ENCODE data around the gene DYNLT5.
"Not testable (repeated sequence)": the region's sequence is repeated elsewhere in the genome, so short reads cannot be mapped to it uniquely, and the experiment has no call there.

DYNLT5 gene

GRCh38 chr1:66778969-66779368 is 26.7 kb downstream of the DYNLT5 start:
- Histone ChIP-seq H3K4me1 (ENCODE audit: control insufficient read depth, insufficient read depth, low read length) (peaks cover 10% of the 10 kb centered on the region), H3K4me3 (ENCODE audit: low read depth, low read length) (no peak overlapping the region), H3K27ac (ENCODE audit: extremely low read depth, low read depth, low read length) (no peak overlapping the region), H3K9me3 (ENCODE audit: control insufficient read depth, insufficient read depth, low read depth, low read length) (no peaks in the 10 kb centered on the region), H3K36me3 (ENCODE audit: control insufficient read depth in 2 of 2, insufficient read depth in 1 of 2, low read length in 2 of 2) (no peaks in the 10 kb centered on the region)
- TF ChIP-seq GLI2 (tag by site-specific recombination; IDR thresholded peaks at IDR 0.05; ENCODE audit: borderline replicate concordance, low read depth) (no peak), ZNF223 (tag by site-specific recombination; IDR thresholded peaks at IDR 0.05) (no peak), FEZF1 (tag by site-specific recombination; IDR thresholded peaks at IDR 0.05) (no peak), ZNF112 (tag by site-specific recombination; IDR thresholded peaks at IDR 0.05) (no peak), ZNF776 (tag by site-specific recombination; IDR thresholded peaks at IDR 0.05; ENCODE audit: borderline replicate concordance) (no peak), ZNF221 (tag by site-specific recombination; IDR thresholded peaks at IDR 0.05; ENCODE audit: borderline replicate concordance) (no peak), ZNF157 (tag by site-specific recombination; IDR thresholded peaks at IDR 0.05) (no peak), HOXC10 (CRISPR knock-in tag; IDR thresholded peaks at IDR 0.05) (no peak), KLF7 (tag by site-specific recombination; IDR thresholded peaks at IDR 0.05; ENCODE audit: borderline replicate concordance) (no peak), ZNF391 (tag by site-specific recombination; IDR thresholded peaks at IDR 0.05; ENCODE audit: borderline replicate concordance, low read depth) (no peak), GLI4 (tag by site-specific recombination; IDR thresholded peaks at IDR 0.05) (no peak), PRDM1 (tag by site-specific recombination; IDR thresholded peaks at IDR 0.05) (no peak), ZNF426 (tag by site-specific recombination; IDR thresholded peaks at IDR 0.05) (no peak)
- ChIA-PET CTCF (interaction anchor here (0.7 kb wide), 1 partner anchor 227 kb away, joined by 4 read pairs; no protein-coding TSS in a partner anchor), POLR2A (no interaction called here)

DNA sequence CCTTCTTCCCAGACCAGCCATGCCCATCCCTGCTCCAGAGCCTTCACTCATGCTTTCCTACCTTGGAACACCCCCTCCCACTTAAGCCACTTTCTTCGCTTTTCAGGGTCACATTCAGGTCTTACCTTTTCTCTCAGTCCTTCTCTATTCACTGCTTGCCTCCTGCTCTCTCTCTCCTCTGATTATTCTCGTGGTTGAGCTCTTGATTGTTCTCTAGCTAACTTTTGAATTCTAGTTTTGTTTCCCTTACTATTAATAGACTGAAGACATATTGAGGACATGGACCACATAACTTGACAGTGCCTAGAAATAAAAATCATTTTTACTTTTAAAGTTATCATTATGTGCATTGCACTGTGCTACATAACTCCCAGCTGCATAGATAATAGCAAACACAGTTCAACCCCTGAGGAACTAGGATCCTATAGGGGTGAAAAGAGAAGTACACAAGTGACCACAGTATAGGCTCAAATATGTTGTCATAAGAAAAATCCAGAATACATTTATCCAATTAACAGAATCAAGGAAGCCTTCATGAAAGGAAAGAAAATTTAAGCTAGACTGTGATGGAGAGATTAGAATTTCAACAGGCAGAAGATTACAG is 27.3 kb downstream of the DYNLT5 start:
- ChIA-PET CTCF (interaction anchor here (0.6 to 1.1 kb wide), 4 partner anchors 14 to 369 kb away, joined by 3 to 4 read pairs (median 3); no protein-coding TSS in a partner anchor), POLR2A (no interaction called here)
- H3K4me1 ChIP-seq (ENCODE audit: control insufficient read depth, insufficient read depth, low read length), result peaks cover 10% of the 10 kb centered on the region
- TF ChIP-seq, protein P1, sequence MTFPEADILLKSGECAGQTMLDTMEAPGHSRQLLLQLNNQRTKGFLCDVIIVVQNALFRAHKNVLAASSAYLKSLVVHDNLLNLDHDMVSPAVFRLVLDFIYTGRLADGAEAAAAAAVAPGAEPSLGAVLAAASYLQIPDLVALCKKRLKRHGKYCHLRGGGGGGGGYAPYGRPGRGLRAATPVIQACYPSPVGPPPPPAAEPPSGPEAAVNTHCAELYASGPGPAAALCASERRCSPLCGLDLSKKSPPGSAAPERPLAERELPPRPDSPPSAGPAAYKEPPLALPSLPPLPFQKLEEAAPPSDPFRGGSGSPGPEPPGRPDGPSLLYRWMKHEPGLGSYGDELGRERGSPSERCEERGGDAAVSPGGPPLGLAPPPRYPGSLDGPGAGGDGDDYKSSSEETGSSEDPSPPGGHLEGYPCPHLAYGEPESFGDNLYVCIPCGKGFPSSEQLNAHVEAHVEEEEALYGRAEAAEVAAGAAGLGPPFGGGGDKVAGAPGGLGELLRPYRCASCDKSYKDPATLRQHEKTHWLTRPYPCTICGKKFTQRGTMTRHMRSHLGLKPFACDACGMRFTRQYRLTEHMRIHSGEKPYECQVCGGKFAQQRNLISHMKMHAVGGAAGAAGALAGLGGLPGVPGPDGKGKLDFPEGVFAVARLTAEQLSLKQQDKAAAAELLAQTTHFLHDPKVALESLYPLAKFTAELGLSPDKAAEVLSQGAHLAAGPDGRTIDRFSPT (tag by site-specific recombination; IDR thresholded peaks at IDR 0.05), result no peak
- TF ChIP-seq KLF1 (tag by site-specific recombination; IDR thresholded peaks at IDR 0.05) (no peak), BCL11A (tag by site-specific recombination; IDR thresholded peaks at IDR 0.05; ENCODE audit: low read depth) (no peak), ZNF513 (tag by site-specific recombination; IDR thresholded peaks at IDR 0.05) (no peak)
- no peak overlapping the region for H3K27ac ChIP-seq (ENCODE audit: extremely low read depth, low read depth, low read length)
- H3K4me3 ChIP-seq (ENCODE audit: low read depth, low read length), result no peak overlapping the region
- H3K9me3 ChIP-seq (ENCODE audit: control insufficient read depth, insufficient read depth, low read depth, low read length), result no peaks in the 10 kb centered on the region
- no peaks in the 10 kb centered on the region for H3K36me3 ChIP-seq (ENCODE audit: control insufficient read depth in 2 of 2, insufficient read depth in 1 of 2, low read length in 2 of 2)

DNA sequence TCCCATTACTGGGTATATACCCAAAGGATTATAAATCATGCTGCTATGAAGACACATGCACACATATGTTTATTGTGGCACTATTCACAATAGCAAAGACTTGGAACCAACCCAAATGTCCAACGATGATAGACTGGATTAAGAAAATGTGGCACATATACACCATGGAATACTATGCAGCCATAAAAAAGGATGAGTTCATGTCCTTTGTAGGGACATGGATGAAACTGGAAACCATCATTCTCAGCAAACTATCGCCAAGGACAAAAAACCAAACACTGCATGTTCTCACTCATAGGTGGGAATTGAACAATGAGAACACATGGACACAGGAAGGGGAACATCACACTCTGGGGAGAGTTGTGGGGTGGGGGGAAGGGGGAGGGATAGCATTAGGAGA is 33.5 kb downstream of the DYNLT5 start:
- H3K4me1 ChIP-seq (ENCODE audit: control insufficient read depth, insufficient read depth, low read length); H3K27ac ChIP-seq (ENCODE audit: extremely low read depth, low read depth, low read length); CTCF ChIA-PET; H3K4me3 ChIP-seq (ENCODE audit: low read depth, low read length); H3K9me3 ChIP-seq (ENCODE audit: control insufficient read depth, insufficient read depth, low read depth, low read length); H3K36me3 ChIP-seq (ENCODE audit: control insufficient read depth in 2 of 2, insufficient read depth in 1 of 2, low read length in 2 of 2); POLR2A ChIA-PET: not testable (repeated sequence)
- peak; percentile 92 for TF ChIP-seq ZNF146 (tag by site-specific recombination; IDR thresholded peaks at IDR 0.05)

Data from HEK293 (cell line).